HepG2 (cell line): ENCODE data around the gene GNAL. TPM values are rescaled to one million over a fixed set of nuclear protein-coding genes. Genes with fewer than 3 reads are reported as not detected.
A peak's percentile ranks its signal among the peaks of the same experiment; 100 is the strongest.

Experiments used
- DMAP1 ChIP-seq: IDR thresholded peaks from 2 replicates; pipeline ENCODE4 v1.6.1; 2016
- EP300 ChIP-seq, 3 experiments: sonication (generic) in 1 of 3; formaldehyde crosslinking in 1 of 3; IDR thresholded peaks; 2 replicates each; pipeline versions ENCODE4 v1.5.1 to v1.6.1; 2011 to 2020; ENCODE audit warnings: low read depth in 2 of 3, low read length in 2 of 3, borderline replicate concordance in 1 of 3, improper control_type of control experiment in 1 of 3, mild to moderate bottlenecking in 1 of 3, missing genetic modification reagents in 1 of 3, moderate library complexity in 1 of 3
- ERF ChIP-seq: IDR thresholded peaks from 2 replicates; pipeline ENCODE4 v1.6.1; 2018; ENCODE audit warnings: missing biosample characterization, missing genetic modification reagents
- FOSL2 ChIP-seq: sonication (generic); formaldehyde crosslinking; IDR thresholded peaks from 2 replicates; pipeline ENCODE4 v1.4.0; 2020; ENCODE audit warnings: missing genetic modification reagents
- MED1 ChIP-seq: sonication (generic); formaldehyde crosslinking; IDR thresholded peaks from 2 replicates; pipeline ENCODE4 v1.4.0; 2020; ENCODE audit warnings: missing genetic modification reagents
- MED13 ChIP-seq: sonication (generic); formaldehyde crosslinking; IDR thresholded peaks from 2 replicates; pipeline ENCODE4 v1.5.0; 2020; ENCODE audit warnings: missing genetic modification reagents
- MXD4 ChIP-seq: IDR thresholded peaks from 2 replicates; pipeline ENCODE4 v1.6.1; 2016; ENCODE audit warnings: mild to moderate bottlenecking, missing biosample characterization, missing genetic modification reagents
- NCOR1 ChIP-seq: fragments of 200-600 bp; sonication (generic); IDR thresholded peaks from 2 replicates; pipeline ENCODE4 v1.7.0; 2017; ENCODE audit warnings: antibody characterized with exemption, low read length, borderline replicate concordance
- POLR2A ChIP-seq, 2 experiments: IDR thresholded peaks; 2 replicates each; pipeline ENCODE4 v1.6.1; 2011; ENCODE audit warnings: low read depth in 2 of 2, low read length in 2 of 2, mild to moderate bottlenecking in 1 of 2, moderate library complexity in 1 of 2; ENCODE audit not compliant: insufficient read depth in 1 of 2
- RXRB ChIP-seq: IDR thresholded peaks from 2 replicates; pipeline ENCODE4 v1.6.1; 2016; ENCODE audit warnings: borderline replicate concordance, missing genetic modification reagents, missing compliant biosample characterization
- SIN3A ChIP-seq: IDR thresholded peaks from 2 replicates; pipeline ENCODE4 v1.6.1; 2011; ENCODE audit warnings: low read depth, mild to moderate bottlenecking, control low read depth, low read length, borderline replicate concordance
- TBX2 ChIP-seq: sonication (generic); formaldehyde crosslinking; IDR thresholded peaks from 2 replicates; pipeline ENCODE4 v1.5.0; 2020; ENCODE audit warnings: missing genetic modification reagents, mild to moderate bottlenecking, borderline replicate concordance
- ZKSCAN8 ChIP-seq: IDR thresholded peaks from 2 replicates; pipeline ENCODE4 v1.6.1; 2016; ENCODE audit warnings: borderline replicate concordance, missing genetic modification reagents, missing compliant biosample characterization
- ZNF549 ChIP-seq: sonication (generic); formaldehyde crosslinking; IDR thresholded peaks from 2 replicates; pipeline ENCODE4 v1.5.0; 2020; ENCODE audit warnings: missing genetic modification reagents
- ZNF550 ChIP-seq: sonication (generic); formaldehyde crosslinking; IDR thresholded peaks from 2 replicates; pipeline ENCODE4 v1.4.0; 2020; ENCODE audit warnings: mild to moderate bottlenecking, missing genetic modification reagents, borderline replicate concordance
- ZNF562 ChIP-seq: sonication (generic); formaldehyde crosslinking; IDR thresholded peaks from 2 replicates; pipeline ENCODE4 v1.8.0; 2022; ENCODE audit warnings: missing genetic modification reagents, borderline replicate concordance
- polyA plus RNA-seq, 8 experiments: library from polyadenylated mRNA; depleted of rRNA in 3 of 8; stranded (reverse) in 7 of 8; unstranded in 1 of 8; fragments of >200 nt; fragmentation: Illumina TruSeq in 4 of 8; extraction: Trizol in 4 of 8; gene quantifications; 2 replicates each; pipeline versions ENCODE4 v1.2.1 to v1.2.3, GENCODE V29; 2011 to 2016; ENCODE audit warnings: low read depth in 4 of 8, missing spikeins in 1 of 8, mixed read lengths in 1 of 8; ENCODE audit not compliant: insufficient read depth in 1 of 8
- total RNA-seq, 5 experiments: library from RNA; depleted of rRNA; stranded (reverse); fragments of >200 nt; fragmentation: Illumina TruSeq; extraction: Trizol; gene quantifications; 2 replicates each; pipeline ENCODE4 v1.2.3, GENCODE V29; 2016; ENCODE audit warnings: low read depth in 1 of 5
- TF ChIP-seq, protein P1 (sequence below): IDR thresholded peaks from 2 replicates; pipeline ENCODE4 v1.6.1; 2016; ENCODE audit warnings: control low read depth
- TF ChIP-seq, protein P2 (sequence below): IDR thresholded peaks from 2 replicates; pipeline ENCODE4 v1.6.1; 2016
- TF ChIP-seq, protein P3 (sequence below): sonication (generic); formaldehyde crosslinking; IDR thresholded peaks from 2 replicates; pipeline ENCODE4 v1.4.0; 2020; ENCODE audit warnings: mild to moderate bottlenecking, low read depth, missing genetic modification reagents
- TF ChIP-seq, protein P4 (sequence below): IDR thresholded peaks from 2 replicates; pipeline ENCODE4 v1.6.1; 2016
- TF ChIP-seq, protein P5 (sequence below): sonication (generic); formaldehyde crosslinking; conservative IDR thresholded peaks from 2 replicates; pipeline ENCODE4 v1.4.0; 2020; ENCODE audit warnings: mild to moderate bottlenecking, missing genetic modification reagents, moderate library complexity
- TF ChIP-seq, protein P6 (sequence below): sonication (generic); formaldehyde crosslinking; IDR thresholded peaks from 2 replicates; pipeline ENCODE4 v1.8.0; 2022; ENCODE audit warnings: missing genetic modification reagents, mild to moderate bottlenecking, borderline replicate concordance

GNAL gene
- total and polyA plus RNA-seq, 2 of the 13 experiments (the other 11 are each of a cell fraction or from before 2014, with no cell fraction given): 0.87 to 1.4 TPM

DNA sequence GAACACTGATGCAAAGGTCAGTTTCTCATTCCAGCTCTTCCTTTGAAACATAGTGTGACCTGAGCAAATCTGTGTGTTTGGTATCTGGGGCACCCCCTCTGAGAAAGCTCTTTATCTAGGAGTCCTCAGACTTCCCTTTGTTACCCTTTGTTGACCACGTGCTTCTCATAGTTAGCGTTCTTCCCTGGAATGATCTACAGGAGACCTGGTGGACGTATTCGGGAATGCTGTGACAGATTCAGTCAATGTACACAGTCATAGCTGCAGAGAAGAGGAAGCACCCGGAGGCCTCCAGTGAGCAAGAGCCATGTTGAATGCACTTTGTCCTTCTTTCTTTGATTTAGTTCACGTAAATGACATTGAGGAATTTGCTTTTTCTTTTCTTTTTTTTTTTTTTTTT, 151.4 kb downstream of the GNAL start (continued):
- TF ChIP-seq NCOR1 (peak; percentile 25; the same call in 1 of the 2 replicates), RXRB (CRISPR knock-in tag) (peak; percentile 67), ZNF562 (CRISPR knock-in tag) (no peak), EP300 (IDR thresholded peaks at IDR 0.05; ENCODE audit: low read depth in 2 of 2, low read length in 2 of 2) (peak in 1 of 2 experiments; percentile 71; a peak in 2 of 4 replicates), EP300 (CRISPR knock-in tag; IDR thresholded peaks at IDR 0.05; ENCODE audit: borderline replicate concordance) (no peak), MXD4 (CRISPR knock-in tag) (0 out of 2 replicates have a peak, but pooled peaks have one; percentile 26), DMAP1 (CRISPR knock-in tag) (peak; percentile 49; the same call in 1 of the 2 replicates), ZNF549 (CRISPR knock-in tag) (no peak), MED1 (CRISPR knock-in tag) (peak; percentile 65), ERF (peak; percentile 64; the same call in 1 of the 2 replicates), TBX2 (CRISPR knock-in tag) (peak; percentile 42; the same call in 1 of the 2 replicates), MED13 (CRISPR knock-in tag) (no peak), POLR2A (IDR thresholded peaks at IDR 0.05; ENCODE audit: insufficient read depth in 1 of 2, low read depth in 2 of 2, low read length in 2 of 2) (peak in 1 of 2 experiments; percentile 55; a peak in 2 of 4 replicates), ZNF550 (CRISPR knock-in tag) (no peak), SIN3A (peak; percentile 58; the same call in 1 of the 2 replicates), FOSL2 (CRISPR knock-in tag) (peak; percentile 53; the same call in 1 of the 2 replicates), ZKSCAN8 (CRISPR knock-in tag) (peak; percentile 38; the same call in 1 of the 2 replicates)
- TF ChIP-seq, protein P1, sequence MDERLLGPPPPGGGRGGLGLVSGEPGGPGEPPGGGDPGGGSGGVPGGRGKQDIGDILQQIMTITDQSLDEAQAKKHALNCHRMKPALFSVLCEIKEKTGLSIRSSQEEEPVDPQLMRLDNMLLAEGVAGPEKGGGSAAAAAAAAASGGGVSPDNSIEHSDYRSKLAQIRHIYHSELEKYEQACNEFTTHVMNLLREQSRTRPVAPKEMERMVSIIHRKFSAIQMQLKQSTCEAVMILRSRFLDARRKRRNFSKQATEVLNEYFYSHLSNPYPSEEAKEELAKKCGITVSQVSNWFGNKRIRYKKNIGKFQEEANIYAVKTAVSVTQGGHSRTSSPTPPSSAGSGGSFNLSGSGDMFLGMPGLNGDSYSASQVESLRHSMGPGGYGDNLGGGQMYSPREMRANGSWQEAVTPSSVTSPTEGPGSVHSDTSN (CRISPR knock-in tag): 0 out of 2 replicates have a peak, but pooled peaks have one; percentile 25
- TF ChIP-seq, protein P2, sequence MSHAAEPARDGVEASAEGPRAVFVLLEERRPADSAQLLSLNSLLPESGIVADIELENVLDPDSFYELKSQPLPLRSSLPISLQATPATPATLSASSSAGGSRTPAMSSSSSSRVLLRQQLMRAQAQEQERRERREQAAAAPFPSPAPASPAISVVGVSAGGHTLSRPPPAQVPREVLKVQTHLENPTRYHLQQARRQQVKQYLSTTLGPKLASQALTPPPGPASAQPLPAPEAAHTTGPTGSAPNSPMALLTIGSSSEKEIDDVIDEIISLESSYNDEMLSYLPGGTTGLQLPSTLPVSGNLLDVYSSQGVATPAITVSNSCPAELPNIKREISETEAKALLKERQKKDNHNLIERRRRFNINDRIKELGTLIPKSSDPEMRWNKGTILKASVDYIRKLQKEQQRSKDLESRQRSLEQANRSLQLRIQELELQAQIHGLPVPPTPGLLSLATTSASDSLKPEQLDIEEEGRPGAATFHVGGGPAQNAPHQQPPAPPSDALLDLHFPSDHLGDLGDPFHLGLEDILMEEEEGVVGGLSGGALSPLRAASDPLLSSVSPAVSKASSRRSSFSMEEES (CRISPR knock-in tag): peak; percentile 76
- TF ChIP-seq, protein P3, sequence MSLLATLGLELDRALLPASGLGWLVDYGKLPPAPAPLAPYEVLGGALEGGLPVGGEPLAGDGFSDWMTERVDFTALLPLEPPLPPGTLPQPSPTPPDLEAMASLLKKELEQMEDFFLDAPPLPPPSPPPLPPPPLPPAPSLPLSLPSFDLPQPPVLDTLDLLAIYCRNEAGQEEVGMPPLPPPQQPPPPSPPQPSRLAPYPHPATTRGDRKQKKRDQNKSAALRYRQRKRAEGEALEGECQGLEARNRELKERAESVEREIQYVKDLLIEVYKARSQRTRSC (CRISPR knock-in tag): no peak
- TF ChIP-seq, protein P4, sequence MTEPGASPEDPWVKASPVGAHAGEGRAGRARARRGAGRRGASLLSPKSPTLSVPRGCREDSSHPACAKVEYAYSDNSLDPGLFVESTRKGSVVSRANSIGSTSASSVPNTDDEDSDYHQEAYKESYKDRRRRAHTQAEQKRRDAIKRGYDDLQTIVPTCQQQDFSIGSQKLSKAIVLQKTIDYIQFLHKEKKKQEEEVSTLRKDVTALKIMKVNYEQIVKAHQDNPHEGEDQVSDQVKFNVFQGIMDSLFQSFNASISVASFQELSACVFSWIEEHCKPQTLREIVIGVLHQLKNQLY (CRISPR knock-in tag): peak; percentile 69
- TF ChIP-seq, protein P5, sequence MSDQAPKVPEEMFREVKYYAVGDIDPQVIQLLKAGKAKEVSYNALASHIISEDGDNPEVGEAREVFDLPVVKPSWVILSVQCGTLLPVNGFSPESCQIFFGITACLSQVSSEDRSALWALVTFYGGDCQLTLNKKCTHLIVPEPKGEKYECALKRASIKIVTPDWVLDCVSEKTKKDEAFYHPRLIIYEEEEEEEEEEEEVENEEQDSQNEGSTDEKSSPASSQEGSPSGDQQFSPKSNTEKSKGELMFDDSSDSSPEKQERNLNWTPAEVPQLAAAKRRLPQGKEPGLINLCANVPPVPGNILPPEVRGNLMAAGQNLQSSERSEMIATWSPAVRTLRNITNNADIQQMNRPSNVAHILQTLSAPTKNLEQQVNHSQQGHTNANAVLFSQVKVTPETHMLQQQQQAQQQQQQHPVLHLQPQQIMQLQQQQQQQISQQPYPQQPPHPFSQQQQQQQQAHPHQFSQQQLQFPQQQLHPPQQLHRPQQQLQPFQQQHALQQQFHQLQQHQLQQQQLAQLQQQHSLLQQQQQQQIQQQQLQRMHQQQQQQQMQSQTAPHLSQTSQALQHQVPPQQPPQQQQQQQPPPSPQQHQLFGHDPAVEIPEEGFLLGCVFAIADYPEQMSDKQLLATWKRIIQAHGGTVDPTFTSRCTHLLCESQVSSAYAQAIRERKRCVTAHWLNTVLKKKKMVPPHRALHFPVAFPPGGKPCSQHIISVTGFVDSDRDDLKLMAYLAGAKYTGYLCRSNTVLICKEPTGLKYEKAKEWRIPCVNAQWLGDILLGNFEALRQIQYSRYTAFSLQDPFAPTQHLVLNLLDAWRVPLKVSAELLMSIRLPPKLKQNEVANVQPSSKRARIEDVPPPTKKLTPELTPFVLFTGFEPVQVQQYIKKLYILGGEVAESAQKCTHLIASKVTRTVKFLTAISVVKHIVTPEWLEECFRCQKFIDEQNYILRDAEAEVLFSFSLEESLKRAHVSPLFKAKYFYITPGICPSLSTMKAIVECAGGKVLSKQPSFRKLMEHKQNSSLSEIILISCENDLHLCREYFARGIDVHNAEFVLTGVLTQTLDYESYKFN (CRISPR knock-in tag): peak; percentile 73
- TF ChIP-seq, protein P6, sequence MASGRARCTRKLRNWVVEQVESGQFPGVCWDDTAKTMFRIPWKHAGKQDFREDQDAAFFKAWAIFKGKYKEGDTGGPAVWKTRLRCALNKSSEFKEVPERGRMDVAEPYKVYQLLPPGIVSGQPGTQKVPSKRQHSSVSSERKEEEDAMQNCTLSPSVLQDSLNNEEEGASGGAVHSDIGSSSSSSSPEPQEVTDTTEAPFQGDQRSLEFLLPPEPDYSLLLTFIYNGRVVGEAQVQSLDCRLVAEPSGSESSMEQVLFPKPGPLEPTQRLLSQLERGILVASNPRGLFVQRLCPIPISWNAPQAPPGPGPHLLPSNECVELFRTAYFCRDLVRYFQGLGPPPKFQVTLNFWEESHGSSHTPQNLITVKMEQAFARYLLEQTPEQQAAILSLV (CRISPR knock-in tag): 0 out of 2 replicates have a peak, but pooled peaks have one; percentile 49
